Tibial nerve (tissue), 4 donors: Measurements from ENCODE around the gene WIPF3. TPM values are rescaled to one million over a fixed set of nuclear protein-coding genes. Genes with fewer than 3 reads are reported as not detected.

ENCODE experiments used
- DNase-seq, 2 donors: peaks; one replicate each; pipeline ENCODE4 v3.0.0-alpha.2; 2019; ENCODE audit warnings: low spot score in 2 of 2
- H3K27ac ChIP-seq, 4 donors: fragments of 200-600 bp; sonication (generic) in 3 of 4; one replicate each; pipeline ENCODE4 v1.5.1; 2017 to 2019; ENCODE audit warnings: mild to moderate bottlenecking in 1 of 4
- H3K27me3 ChIP-seq, 2 donors: fragments of 200-600 bp; sonication (generic) in 1 of 2; one replicate each; pipeline versions ENCODE4 v1.5.1 to v1.6.0; 2017 to 2019
- H3K36me3 ChIP-seq, 3 donors: fragments of 200-600 bp; sonication (generic); one replicate each; pipeline ENCODE4 v1.5.1; 2018 to 2019
- H3K4me1 ChIP-seq, 4 donors: fragments of 200-600 bp; sonication (generic) in 3 of 4; one replicate each; pipeline ENCODE4 v1.5.1; 2017 to 2019
- H3K4me3 ChIP-seq, 4 donors: fragments of 200-600 bp; sonication (generic) in 3 of 4; one replicate each; pipeline ENCODE4 v1.5.1; 2017 to 2019; ENCODE audit warnings: mild to moderate bottlenecking in 1 of 4, moderate library complexity in 1 of 4
- H3K9me3 ChIP-seq, 4 donors: fragments of 200-600 bp; sonication (generic) in 3 of 4; one replicate each; pipeline ENCODE4 v1.5.1; 2017 to 2019
- CTCF ChIP-seq, 5 experiments: fragments of 200-600 bp in 3 of 5; fragments of 450-650 bp in 2 of 5; sonication (generic) in 3 of 5; IDR thresholded peaks; one replicate each; pipeline ENCODE4 v1.5.1; 2016 to 2019; ENCODE audit warnings: antibody characterized with exemption in 5 of 5, mild to moderate bottlenecking in 3 of 5, moderate library complexity in 2 of 5
- EP300 ChIP-seq, 2 donors: sonication (generic); formaldehyde crosslinking; IDR thresholded peaks; one replicate each; pipeline ENCODE4 v1.6.1; 2017; ENCODE audit warnings: antibody characterized with exemption in 2 of 2, mild to moderate bottlenecking in 1 of 2
- POLR2A ChIP-seq, 2 donors: fragments of 450-650 bp; IDR thresholded peaks; one replicate each; pipeline ENCODE4 v1.6.1; 2017; ENCODE audit warnings: antibody characterized with exemption in 2 of 2, mild to moderate bottlenecking in 2 of 2, moderate library complexity in 2 of 2
- WGBS, 2 donors: methylation state at CpG; one replicate each; pipeline ENCODE4 v1.1.5; 2018; 5-methylcytosine and 5-hydroxymethylcytosine counted together
- total RNA-seq, 4 donors: library from RNA; depleted of rRNA; stranded (reverse); fragments of >200 nt; gene quantifications; one replicate each; pipeline ENCODE4 v1.1.0, GENCODE V29; 2016

WIPF3 gene
- total RNA-seq, 4 donors from 2014 or later = 2.4 to 4.2 (median 3.7) TPM

- 74 to 80% methylated on average over 1 of the region's 1 CpG for WGBS, 2 donors
- Histone ChIP-seq H3K27ac (no peak overlapping the region), H3K4me1 (peaks cover 0 to 3% (median 0%) of the 10 kb centered on the region in 4 donors), H3K36me3 (no peaks in the 10 kb centered on the region), H3K27me3 (peaks cover 0 to 22% of the 10 kb centered on the region in 2 donors), H3K4me3 (no peak overlapping the region), H3K9me3 (no peaks in the 10 kb centered on the region)
- DNase-seq = no peak
- TF ChIP-seq EP300 (IDR thresholded peaks at IDR 0.05) (no peak), CTCF (IDR thresholded peaks at IDR 0.05) (no peak), POLR2A (IDR thresholded peaks at IDR 0.05) (no peak)
These were observed 4.4 kb upstream of the WIPF3 start for GRCh38 chr7:29801929-29802328.

GRCh38 chr7:29805031-29805430 is 1.3 kb upstream of the WIPF3 start:
- 83 to 86% methylated on average over 7 of the region's 7 CpGs for WGBS, 2 donors
- Histone ChIP-seq H3K9me3 (no peaks in the 10 kb centered on the region), H3K4me3 (no peak overlapping the region), H3K36me3 (no peaks in the 10 kb centered on the region), H3K27me3 (peaks cover 0 to 38% of the 10 kb centered on the region in 2 donors), H3K27ac (no peak overlapping the region), H3K4me1 (peaks cover 0 to 8% (median 2%) of the 10 kb centered on the region in 4 donors)
- TF ChIP-seq CTCF (IDR thresholded peaks at IDR 0.05) (no peak), EP300 (IDR thresholded peaks at IDR 0.05) (no peak), POLR2A (IDR thresholded peaks at IDR 0.05) (no peak)
- DNase-seq = no peak

- no peak overlapping the region for H3K27ac ChIP-seq
- H3K4me1 ChIP-seq = peaks cover 0 to 8% (median 2%) of the 10 kb centered on the region in 4 donors
- WGBS, 2 donors = 73 to 84% methylated on average over 12 of the region's 12 CpGs
These were observed 461 bp upstream of the WIPF3 start for GRCh38 chr7:29805886-29806207.

GRCh38 chr7:29806995-29807841 is 910 bp downstream of the WIPF3 start:
- WGBS, 2 donors = 14 to 15% methylated on average over 22 to 43 of the region's 43 CpGs
- H3K27ac ChIP-seq = peak overlapping the region in 2 of 4 donors; percentile 12 to 58
- H3K4me3 ChIP-seq = peak overlapping the region; percentile 29 to 56 (median 48)

More at GRCh38 chr7:29805886-29806207, 461 bp upstream of the WIPF3 start:
- Histone ChIP-seq H3K27me3 (peaks cover 0 to 38% of the 10 kb centered on the region in 2 donors), H3K4me3 (peak overlapping the region in 1 of 4 donors; percentile 56), H3K9me3 (no peaks in the 10 kb centered on the region), H3K36me3 (no peaks in the 10 kb centered on the region)
- no peak for DNase-seq
- TF ChIP-seq EP300 (IDR thresholded peaks at IDR 0.05) (no peak), POLR2A (IDR thresholded peaks at IDR 0.05) (no peak), CTCF (IDR thresholded peaks at IDR 0.05) (no peak)

More at GRCh38 chr7:29806995-29807841, 910 bp downstream of the WIPF3 start:
- no peaks in the 10 kb centered on the region for H3K36me3 ChIP-seq
- H3K4me1 ChIP-seq = peaks cover 0 to 17% (median 4%) of the 10 kb centered on the region in 4 donors
- H3K9me3 ChIP-seq = no peaks in the 10 kb centered on the region
- DNase-seq = no peak
- H3K27me3 ChIP-seq = peaks cover 0 to 38% of the 10 kb centered on the region in 2 donors
- no peak for TF ChIP-seq POLR2A (IDR thresholded peaks at IDR 0.05)
- TF ChIP-seq CTCF (IDR thresholded peaks at IDR 0.05) = peak in 1 of 5 experiments; percentile 12
- TF ChIP-seq EP300 (IDR thresholded peaks at IDR 0.05) = no peak
